HCT116 (cell line): ENCODE data around the gene OPN3.

Source experiments
- CTCF ChIP-seq, 3 experiments: fragments of 200-600 bp in 1 of 3; sonication (generic) in 1 of 3; IDR thresholded peaks in 2 of 3; conservative IDR thresholded peaks in 1 of 3; 2 replicates each; pipeline ENCODE4 v1.5.1; 2012 to 2017; ENCODE audit warnings: low read depth in 2 of 3, low read length in 2 of 3, antibody characterized with exemption in 1 of 3, borderline replicate concordance in 1 of 3, control low read depth in 1 of 3, mild to moderate bottlenecking in 1 of 3, mixed read lengths in 1 of 3, mixed run types in 1 of 3, moderate library complexity in 1 of 3; ENCODE audit not compliant: insufficient read depth in 1 of 3
- JUND ChIP-seq: IDR thresholded peaks from 2 replicates; pipeline ENCODE4 v1.6.1; 2012
- MAX ChIP-seq: IDR thresholded peaks from 2 replicates; pipeline ENCODE4 v1.6.1; 2012
- RAD21 ChIP-seq: IDR thresholded peaks from 2 replicates; pipeline ENCODE4 v1.6.1; 2012; ENCODE audit warnings: low read depth, mild to moderate bottlenecking
- REST ChIP-seq: IDR thresholded peaks from 2 replicates; pipeline ENCODE4 v1.6.1; 2012; ENCODE audit warnings: low read depth
- SIN3A ChIP-seq: IDR thresholded peaks from 2 replicates; pipeline ENCODE4 v1.6.1; 2012; ENCODE audit warnings: low read depth
- SP1 ChIP-seq: IDR thresholded peaks from 2 replicates; pipeline ENCODE4 v1.6.1; 2012; ENCODE audit warnings: low read depth

- TF ChIP-seq RAD21 (no peak), CTCF (IDR thresholded peaks at IDR 0.05 in 2 of 3, conservative IDR thresholded peaks at IDR 0.05 in 1 of 3; ENCODE audit: borderline replicate concordance in 1 of 3, insufficient read depth in 1 of 3, low read depth in 2 of 3, low read length in 2 of 3) (no peak), MAX (no peak), SP1 (no peak), REST (no peak), JUND (no peak), SIN3A (no peak)
Measured at GRCh38 chr1:241603731-241604245, 36.4 kb downstream of the OPN3 start.
